DMS 273 treated with DMSO at 0.1 percent for 48 hours (cell line): ENCODE results near the gene FOXP4.

ENCODE experiments used
- DNase-seq: peaks from one replicate; lab custom pipeline; 2025; lab: John Stamatoyannopoulos, UW

FOXP4 gene

GRCh38 chr6:41644297-41644879, 98.2 kb downstream of the FOXP4 start:
- peak; percentile 53 for DNase-seq

GRCh38 chr6:41645007-41645618, 98.9 kb downstream of the FOXP4 start:
- no peak for DNase-seq

DNA sequence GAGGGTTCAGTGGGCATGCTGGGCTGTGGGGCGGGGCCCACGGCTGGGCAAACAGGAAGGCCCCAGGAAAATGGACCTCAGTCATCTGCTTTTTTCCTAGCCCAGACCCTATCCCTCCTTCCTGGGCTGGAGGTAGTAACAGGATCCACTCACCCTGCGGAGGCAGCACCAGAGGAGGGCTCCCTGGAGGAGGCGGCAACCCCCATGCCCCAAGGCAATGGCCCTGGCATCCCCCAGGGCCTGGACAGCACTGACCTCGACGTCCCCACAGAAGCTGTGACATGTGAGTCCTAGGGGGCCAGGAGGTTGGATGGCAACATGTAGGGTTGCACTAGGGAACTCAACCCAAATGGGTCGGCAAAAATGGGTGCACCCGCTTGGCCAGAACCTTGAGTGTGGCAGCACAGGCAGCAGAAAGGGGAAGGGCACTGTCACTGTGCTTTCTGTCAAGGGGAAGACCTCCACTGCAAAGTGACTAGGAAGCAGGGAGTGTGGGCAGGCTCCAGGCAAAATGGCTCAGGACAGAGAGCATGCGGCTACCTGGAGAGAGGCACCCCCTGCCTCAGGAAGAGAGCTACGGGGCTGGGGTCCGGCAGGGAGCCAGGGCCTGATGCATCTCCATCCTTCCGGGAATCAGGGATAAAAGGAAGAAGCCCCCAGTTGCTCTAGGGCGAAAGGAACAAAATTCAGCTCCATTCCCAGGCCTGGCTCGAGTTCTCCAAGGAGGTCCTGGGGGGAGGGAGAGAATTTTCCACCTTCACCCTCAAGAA, 100.0 kb downstream of the FOXP4 start:
- DNase-seq, result no peak

DNA sequence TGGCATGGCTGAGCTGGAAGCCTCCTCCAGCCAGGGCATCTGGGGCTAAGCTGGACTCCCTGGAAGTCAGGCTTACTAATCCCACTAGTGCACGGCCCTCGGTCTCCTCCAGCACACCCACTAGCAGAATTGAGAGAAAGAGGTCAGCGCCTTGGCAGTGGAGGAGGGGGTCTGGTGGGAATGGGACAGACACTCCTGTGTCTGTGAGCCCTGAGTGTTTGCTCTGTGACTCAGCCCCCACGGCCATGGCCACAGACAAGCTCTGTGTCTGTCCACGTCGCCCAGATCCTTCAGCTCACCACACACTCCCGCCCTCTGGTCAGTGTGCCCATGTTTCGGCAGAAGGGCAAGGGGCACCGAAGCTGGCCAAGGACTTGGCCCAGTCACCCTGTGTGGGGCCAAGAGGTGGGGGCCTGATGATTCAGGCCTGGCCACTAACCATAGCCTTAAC, 100.9 kb downstream of the FOXP4 start:
- DNase-seq, result no peak

- DNase-seq, result no peak
Measured at GRCh38 chr6:41648070-41648585, 101.9 kb downstream of the FOXP4 start.

DNA sequence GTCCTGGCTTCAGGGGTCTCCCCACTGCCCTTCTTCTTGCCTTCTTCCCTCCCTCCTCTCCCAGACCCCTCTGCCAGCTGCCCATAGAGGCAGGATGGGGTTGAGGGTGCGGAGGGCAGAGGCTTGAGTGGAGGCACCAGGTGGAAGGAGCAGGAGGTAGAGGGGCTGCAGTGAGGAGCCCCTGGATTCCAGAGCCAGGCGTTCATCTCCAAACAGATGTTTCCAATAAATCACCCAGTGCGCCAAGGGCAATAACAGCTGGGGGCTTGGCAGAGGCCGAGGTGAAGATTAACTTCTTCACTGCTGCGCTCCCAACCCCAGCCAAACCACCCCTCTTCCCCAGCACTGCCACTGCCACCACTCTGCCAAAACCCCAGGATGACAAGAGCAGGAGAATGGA, 102.7 kb downstream of the FOXP4 start:
- no peak for DNase-seq

DNA sequence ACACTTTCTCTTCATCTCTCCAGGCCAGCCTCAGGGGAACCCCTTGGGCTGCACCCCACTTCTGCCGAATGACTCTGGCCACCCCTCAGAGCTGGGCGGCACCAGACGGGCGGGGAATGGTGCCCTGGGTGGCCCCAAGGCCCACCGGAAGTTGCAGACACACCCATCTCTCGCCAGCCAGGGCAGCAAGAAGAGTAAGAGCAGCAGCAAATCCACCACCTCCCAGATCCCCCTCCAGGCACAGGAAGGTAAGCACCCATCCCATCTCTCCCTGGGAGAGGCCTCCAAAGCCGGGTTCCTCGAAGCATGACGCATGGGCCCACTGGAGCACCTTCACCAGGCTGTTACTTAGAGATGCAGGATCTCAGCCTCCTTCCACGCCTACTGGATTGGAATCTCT, 103.4 kb downstream of the FOXP4 start:
- no peak for DNase-seq

DNA sequence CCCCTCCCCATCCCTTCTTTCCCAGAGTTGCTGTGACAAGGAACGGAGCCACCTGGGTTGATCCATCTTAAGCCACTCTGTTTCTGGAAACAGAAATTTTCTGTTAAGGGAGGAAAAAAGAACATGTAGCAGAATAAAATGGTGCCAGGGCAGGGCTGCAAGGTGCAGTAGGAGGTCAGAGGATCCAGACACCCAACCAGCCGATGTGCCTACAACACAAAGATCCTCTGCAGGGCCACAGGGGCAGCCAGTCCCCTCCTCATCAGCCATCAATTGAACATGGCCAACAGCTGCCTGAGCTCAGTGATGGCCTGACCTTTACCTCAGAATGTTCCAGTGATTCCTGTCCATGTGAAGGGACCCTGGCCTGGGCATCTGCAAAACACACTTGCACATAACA, 103.9 kb downstream of the FOXP4 start:
- no peak for DNase-seq

- no peak for DNase-seq
Measured at GRCh38 chr6:41651246-41651961, 105.2 kb downstream of the FOXP4 start.
